Glomerular visceral epithelial cell (primary cell): ENCODE results near the gene CFHR4.
"Not testable (repeated sequence)": the region's sequence is repeated elsewhere in the genome, so short reads cannot be mapped to it uniquely, and the experiment has no call there.

Experiments used
- DNase-seq: peaks from one replicate; pipeline ENCODE4 v3.0.0-alpha.2; 2016; ENCODE audit errors: extremely low spot score

Gene CFHR4

DNA sequence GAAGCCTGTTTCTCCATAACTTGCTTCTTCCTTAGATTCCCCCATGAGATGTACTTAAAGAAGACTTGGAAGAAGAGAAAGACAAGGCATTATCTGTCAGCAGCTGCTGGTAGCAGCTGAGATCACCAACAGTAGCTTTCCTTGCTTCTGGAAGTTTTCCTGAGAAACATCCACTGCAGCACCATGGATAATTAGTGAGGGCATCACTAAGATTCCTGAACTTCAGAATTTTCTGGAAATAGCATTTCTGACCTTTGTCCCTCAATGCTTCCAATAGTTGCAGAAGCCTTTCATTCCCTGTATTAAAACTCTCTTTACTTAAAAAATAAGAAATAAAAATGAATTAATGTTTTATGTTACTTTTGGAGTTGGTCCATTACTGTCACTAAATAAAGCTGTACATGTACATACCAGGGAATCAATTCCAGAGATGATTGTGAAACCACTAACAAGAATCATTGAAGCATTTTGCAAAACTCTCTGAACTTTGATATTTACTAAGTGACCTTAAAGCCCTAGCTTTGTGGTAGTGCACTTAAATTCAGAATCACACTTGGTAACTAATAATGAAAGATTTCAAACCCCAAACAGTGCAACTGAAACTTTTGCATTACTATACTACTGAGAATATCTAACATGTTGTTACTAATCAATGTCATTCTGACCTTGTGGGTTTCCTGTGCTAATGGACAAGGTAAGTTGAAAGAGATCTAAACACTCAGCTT lies at the start of gene CFHR4:
Gene CFHR4 (plus strand): TSS at position 538 of the 725 bp plus-strand sequence. CDS start 99 bp downstream, at position 637.
- DNase-seq = no peak

DNA sequence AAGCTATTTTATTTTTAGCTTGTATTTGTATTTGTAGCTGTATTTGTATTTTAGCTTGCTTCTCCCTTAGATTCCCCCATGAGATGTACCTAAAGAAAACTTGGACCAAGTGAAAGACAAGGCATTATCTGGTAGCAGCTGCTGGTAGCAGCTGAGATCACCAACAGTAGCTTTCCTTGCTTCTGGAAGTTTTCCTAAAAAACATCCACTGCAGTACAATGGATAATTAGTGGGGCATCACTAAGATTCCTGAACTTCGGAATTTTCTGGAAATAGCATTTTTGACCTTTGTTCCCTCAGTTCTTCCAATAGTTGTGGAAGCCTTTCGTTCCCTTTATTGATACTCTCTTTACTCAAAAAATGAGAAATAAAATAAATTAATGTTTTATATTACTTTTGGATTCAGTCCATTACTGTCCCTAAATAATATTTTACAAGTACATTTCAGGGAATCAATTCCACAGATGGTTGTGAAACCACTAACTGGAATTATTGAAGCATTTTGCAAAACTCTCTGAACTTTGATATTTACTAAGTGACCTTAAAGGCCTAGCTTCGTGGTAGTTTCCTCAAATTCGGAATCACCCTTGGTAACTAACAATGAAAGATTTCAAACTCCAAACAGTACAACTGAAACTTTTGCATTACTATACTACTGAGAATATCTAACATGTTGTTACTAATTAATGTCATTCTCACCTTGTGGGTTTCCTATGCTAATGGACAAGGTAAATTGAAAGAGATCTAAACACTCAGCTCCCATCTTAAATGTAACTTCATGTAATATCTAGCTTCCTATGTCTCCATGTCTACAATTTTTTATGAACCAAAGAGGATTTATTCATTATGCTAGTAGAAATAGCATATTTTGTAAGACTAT lies 38.0 kb upstream of the CFHR4 start:
- DNase-seq = not testable (repeated sequence)

DNA sequence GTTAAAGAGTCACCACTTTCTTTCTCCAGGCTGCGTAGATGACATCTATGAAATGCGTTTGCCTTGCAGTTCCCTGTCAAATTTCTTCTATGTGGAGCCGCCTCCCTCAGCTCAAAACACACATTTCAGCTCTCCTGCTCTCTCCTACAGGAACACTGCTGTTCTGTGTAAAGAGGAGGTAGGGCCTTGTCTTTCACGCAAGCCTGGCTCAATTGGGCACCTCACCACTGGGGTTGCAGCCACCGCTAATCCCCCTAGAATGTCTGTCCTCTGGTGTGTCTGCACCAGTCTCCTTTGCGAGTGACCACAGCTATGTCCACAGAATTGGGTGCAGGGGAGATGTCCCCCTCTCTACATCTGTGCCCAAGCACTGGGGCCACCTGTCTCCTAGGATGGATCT lies 31.8 kb upstream of the CFHR4 start:
- DNase-seq = no peak

DNA sequence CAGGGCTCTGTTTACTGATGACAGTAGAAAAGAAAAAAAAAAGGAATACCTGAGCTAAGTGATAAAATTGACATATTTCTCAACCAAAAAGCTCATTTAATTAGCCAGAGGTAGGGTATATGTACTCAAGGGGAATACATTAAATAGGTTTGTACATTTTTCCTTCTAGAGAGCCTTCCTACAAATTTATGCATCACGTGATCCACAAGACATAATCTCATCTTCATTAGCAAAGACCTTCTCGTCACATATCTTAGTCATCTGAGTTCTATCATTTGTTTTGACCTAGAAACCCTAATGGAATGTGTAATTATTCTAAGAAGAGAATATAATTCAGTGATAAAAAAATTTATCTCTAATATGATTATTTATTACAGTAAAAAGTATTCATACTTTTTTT lies 30.7 kb upstream of the CFHR4 start:
- no peak for DNase-seq

DNA sequence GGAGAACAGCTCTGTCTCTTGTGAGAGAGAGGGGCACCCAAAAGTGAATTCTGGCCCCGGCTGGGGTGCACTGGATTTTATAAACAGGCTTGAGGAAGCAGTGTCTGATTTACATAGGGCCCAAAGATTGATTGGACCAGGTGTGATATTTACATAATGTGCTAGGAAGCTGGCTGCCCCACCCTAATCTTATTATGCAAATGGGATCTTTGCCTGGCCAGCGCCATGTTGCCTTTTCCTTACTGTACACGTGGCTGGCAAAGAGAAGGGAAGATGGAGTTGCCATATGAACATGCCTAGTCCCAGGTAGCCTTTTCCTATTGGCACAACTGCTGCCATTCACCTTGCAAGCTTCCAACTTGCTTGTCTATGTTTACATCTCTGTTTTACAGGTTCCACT lies 29.0 kb upstream of the CFHR4 start:
- DNase-seq = no peak

DNA sequence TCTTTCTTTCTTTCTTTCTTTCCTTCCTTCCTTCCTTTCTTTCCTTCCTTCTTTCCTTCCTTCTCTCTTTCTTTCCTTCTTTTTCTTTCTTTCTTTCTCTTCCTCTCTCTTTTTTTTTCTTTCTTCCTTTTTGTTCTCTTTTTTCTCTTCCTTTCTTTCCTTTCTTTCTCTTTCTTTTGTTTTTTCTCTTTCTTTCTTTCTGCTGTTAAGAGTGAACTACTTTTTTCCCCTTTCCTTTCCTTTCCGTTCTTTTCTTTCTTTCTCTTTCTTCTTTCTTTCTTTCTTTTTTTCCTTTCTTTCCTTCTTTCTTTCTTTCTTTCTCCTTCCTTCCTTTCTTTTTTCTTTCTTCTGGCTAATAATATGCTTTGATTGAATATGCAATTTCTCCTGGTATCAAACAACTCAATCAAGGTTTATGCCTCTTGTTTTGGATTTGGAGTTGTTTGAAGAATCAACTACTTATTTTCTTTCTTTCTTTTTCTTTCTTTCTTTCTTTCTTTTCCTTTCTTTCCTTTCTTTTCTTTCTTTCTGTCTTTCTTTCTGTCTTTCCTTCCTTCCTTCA lies 27.4 kb upstream of the CFHR4 start:
- no peak for DNase-seq

DNA sequence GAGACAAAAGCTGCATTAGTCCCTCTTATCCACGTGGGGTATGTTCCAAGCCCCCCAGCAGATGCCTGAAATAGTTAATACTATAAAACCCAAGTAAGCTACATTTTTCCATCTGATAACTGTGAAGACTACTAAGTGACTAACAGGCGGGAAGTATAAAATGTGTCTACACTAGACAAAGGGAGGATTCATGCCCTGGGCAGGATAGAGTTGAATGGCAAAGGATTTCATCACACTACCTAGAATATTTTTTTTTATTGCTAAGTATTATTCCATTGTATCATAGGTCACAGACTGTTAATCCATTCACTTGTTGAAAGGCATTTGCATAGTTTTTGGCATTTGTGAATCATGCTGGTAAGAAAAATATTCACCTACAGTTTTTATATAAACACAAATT lies 26.4 kb upstream of the CFHR4 start:
- DNase-seq = no peak

DNA sequence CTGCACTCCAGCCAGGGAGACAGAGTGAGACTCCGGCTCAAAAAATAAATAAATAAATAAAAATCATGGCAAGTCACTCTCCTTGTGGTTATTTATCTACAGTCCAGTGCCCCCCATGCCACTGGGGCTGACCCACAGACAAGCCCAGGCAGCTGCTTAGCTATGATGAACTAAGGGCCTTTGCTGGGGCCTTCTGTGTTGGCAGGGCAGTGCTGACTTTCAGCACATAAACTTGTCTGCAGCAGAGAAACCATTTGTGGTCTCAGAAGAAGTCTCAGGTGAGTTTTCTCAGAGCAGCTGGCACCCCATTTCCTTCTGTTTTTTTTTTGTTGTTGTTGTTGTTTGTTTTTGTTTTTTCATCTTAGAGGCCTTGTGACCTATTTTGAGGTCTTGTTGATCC lies 20.9 kb upstream of the CFHR4 start:
- DNase-seq = no peak

DNA sequence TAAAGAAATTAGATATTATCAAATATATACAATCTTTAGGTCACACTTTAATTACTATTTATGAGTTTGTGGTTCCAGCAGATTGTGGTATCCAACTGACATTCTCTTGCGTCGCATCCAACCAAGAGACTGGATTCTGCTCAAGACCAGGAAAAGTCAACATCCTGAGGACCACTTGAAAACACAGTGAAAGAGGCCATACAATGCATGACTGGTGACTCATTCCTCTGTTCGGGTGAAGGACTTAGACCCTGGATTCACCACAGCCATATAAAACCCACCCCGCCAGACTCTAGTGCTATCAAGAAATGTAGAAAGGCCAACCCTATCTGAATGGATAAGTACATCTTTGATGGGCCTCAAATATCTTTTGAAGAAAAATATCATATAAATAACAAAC lies 14.5 kb upstream of the CFHR4 start:
- DNase-seq = no peak

DNA sequence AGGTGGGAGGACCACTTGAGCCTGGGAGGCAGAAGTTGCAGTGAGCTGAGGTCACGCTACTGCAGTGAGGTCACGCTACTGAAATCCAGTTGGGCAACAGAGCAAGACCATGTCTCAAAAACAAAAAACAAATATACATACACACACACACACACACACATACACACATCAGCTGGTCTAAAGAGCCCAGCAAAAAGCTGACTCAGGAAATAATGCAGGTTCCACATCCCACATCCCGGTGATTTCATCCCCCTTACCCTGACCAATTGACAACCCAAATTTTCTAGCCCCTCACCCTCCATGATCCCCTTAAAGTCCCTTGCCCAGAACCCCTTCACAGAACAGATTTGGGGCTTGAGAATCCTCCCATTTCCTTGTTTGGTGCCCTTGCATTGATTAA lies 11.9 kb upstream of the CFHR4 start:
- no peak for DNase-seq

DNA sequence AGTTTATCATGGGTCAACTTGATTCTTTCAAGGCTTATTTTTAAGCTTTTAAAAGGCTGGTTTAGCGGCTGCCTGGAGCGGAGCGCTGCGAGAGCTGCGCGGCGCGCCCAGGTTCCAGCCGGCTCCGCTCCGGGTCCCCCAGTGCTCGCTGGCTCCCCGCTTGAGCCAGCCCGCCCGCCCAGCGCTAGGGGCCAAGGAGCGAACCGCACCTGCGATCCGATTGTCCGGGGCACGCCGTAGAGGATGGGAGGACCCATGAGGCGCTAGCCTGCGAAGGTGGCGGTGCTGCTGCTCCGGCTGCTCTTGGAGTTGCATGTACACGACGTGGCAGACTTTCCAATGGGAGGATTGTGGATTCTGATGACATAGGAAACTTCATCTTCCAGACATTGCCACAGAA lies 9.9 kb upstream of the CFHR4 start:
- peak; percentile 22 for DNase-seq

DNA sequence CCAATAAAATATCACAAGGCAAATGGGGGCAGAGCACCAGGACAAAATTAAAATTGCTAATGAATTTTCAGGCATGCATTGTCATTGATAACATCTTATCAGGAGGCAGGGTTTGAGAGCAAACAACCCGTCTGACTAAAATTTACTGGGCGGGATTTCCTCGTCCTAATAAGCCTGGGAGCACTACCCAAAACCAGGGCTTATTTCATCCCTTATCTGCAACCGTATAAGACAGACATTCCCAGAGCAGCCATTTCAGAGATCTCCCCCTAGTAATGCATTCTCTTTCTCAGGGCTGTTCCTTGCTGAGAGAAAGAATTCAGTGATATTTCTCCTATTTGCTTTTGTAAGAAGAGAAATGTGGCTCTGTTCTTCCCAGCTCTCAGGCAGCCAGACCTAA lies 1.3 kb upstream of the CFHR4 start:
- DNase-seq = not testable (repeated sequence)

DNA sequence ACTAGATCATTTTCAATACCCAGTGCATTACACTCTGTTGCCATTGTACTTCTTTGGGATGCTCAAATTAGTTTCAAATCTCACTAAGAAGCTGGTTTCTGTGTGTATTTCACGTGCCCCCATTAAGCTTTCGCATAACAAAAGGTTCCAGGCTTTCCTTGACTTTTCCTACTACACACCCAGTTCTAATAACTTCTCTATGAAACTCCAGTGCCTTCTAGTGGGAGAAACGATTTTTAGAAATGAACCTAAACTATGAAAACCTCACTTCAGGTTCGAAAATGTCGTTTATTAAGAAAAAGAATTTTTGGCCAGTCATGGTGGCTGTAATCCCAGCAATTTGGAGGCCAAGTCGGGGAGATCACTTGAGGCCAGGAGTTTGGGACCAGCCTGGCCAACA lies 2.8 kb downstream of the CFHR4 start:
- no peak for DNase-seq

DNA sequence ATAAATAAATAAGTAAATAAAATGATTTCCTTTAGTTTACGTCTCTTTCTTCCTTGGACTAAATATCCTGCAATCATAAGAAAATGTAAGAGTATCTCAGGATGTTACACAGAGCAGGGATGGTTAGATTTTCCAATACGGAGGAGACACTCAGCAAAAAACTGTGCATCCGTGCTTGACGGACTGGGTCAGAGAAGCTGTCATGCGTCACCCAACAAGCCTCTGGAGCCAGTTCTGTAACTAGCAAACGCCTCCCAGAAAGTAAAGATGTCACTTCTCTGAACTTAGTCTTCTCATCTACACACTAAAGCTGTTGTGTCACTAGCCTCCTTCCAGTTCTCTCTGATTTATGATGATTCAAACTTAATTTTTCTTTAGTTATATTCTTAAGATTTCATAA lies 3.4 kb downstream of the CFHR4 start:
- no peak for DNase-seq

DNA sequence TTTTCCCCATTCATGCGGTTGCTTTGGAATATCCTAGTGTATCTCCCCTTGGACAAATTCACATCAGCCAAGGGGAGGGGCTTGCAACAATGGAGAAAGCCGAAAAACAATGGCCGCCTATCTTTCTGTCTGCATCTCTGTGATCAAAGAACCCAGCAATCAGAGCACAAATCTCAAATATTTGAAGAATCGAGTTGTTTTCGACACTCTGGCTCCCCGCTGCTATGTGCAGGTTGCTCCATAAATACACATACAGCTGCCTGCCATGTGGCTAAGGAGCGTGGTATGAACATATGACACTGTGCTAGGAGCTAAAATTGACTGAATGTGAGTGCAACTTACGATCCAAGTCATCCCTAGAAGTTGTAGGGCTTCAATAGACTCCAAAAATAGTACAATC lies 8.5 kb downstream of the CFHR4 start:
- no peak for DNase-seq

DNA sequence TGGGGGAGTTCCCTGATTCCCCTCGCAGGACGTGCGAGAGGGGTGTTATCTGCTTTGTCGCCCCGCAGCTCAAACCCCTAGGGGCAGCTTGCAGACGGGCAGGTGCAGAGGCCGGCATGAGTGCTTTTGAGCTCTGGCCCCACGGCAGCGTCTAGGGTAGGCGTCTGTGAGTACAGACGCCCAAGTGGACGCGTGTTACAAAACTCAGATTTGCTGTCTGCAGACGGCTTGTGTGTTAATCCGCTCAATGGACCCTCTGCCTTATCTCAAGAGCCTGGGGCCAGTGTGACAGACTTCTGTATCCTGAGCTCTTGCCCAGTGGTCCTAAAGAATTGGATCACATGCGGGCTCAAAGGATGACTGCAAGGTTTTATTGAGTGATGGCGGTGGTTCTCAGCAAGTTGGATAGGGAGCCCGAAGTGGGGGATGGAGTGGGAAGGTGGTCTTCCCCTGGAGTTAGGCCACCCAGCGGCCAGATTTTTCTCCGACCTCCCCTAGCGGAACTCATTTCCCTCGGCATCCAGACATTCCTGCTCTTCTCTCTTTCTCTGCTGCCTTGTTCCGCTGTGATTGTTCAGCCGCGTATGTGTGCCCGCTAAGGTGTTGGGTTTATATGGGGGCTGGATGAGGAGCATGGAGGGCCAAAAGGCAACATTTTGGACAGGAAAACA lies 9.4 kb downstream of the CFHR4 start:
- DNase-seq = no peak

DNA sequence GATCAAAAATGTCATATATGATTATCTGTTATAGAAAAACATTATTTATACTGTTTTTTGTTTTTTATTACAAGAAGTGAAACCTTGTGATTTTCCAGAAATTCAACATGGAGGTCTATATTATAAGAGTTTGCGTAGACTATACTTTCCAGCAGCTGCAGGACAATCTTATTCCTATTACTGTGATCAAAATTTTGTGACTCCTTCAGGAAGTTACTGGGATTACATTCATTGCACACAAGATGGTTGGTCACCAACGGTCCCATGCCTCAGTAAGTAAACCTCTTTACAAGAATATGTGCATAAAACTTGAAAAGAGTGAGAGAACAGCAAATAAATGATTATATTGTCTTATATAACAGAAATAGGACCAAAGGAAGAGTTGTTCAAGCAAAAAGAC lies 14.5 kb downstream of the CFHR4 start:
- no peak for DNase-seq

DNA sequence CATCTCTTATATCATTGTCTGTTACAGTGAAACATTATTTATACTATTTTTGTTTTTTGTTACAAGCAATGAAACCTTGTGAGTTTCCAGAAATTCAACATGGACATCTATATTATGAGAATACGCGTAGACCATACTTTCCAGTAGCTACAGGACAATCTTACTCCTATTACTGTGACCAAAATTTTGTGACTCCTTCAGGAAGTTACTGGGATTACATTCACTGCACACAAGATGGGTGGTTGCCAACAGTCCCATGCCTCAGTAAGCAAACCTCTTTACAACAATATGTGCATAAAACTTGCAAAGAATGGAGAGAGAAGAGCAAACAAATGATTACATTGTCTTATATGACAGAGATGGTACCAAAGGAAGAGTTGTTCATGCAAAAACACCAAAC lies 22.4 kb downstream of the CFHR4 start:
- DNase-seq = peak; percentile 9

DNA sequence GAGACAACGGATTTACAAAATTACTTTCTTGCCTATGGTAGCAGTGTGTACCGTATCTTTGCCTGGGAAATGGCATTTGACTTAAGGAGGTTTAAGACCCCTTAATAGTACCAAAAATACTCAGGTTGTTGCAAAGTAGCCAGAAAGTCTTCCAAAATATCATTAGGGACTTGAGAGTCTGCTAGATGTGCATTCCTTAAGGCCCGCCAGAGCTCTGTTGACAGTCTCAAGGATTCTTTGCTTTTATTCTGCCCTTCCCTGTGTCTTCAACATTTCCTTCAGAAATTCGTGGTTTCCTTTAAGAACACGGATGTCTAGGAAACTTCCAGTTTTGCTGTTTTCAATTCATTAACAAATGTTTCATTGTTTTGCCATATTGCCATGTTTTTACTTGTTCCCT lies 24.4 kb downstream of the CFHR4 start:
- DNase-seq = not testable (repeated sequence)

DNA sequence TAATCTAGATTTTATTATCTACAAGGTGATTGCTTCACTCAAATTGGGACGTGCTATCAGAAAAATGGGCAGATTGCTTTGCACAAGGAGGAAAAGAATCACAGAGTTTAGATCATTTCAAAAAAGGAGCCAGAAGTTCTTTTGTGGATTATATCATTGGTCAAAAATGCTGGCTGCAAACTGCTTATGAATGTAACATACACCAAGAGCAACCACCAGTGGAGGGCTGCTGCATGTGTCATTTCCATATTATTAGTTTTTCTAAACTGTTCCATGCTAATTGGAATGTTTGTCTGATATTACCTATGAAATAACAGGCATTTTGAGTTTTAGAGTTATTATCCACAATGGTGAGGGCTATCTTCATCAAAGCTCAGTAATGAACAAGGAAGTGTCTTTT lies 39.0 kb downstream of the CFHR4 start:
- DNase-seq = not testable (repeated sequence)

DNA sequence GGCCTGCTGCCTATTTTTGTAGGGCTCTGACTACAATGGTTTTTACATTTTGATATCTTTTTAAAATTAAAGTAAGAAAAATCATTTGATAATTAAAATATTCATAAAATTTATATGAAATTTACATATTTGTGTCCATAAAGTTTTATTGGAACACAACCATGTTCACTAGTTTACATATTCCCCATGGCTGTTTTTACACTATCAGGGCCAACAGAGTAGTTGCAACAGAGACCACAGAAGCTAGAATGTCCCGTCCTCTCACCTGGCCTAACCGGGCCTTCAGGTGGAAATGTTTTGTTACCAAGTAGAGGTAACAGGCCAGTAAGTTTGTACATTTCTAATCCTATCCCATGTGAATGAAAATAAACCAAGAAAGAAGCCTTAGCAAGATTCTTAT lies 45.0 kb downstream of the CFHR4 start:
- not testable (repeated sequence) for DNase-seq

DNA sequence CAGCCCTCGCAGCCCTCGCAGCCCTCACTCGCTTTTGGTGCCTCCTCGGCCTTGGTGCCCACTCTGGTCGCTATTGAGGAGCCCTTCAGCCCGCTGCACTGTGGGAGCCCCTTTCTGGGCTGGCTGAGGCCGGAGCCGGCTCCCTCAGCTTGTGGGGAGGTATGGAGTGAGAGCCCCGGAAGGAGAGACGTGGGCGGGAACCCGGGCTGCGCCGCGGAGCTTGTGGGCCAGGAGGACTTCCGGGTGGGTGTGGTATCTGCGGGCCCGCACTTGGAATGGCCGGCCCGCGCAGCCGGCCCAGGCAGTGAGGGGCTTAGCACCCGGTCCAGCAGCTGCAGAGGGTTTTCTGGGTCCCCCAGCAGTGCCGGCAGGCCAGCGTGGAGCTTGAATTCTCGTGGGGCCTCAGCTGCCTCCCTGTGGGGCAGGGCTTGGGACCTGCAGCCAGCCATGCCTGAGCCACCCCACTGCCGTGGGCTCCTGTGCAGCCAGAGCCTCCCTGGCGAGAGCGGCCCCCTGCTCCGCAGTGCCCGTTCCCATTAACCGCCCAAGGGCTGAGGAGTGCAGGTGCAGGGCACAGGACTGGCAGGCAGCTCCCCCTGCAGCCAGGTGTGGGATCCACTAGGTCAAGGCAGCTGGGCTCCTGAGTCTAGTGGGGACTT lies 45.8 kb downstream of the CFHR4 start:
- no peak for DNase-seq
